ENCODE data around the gene ZBTB20.

DNA sequence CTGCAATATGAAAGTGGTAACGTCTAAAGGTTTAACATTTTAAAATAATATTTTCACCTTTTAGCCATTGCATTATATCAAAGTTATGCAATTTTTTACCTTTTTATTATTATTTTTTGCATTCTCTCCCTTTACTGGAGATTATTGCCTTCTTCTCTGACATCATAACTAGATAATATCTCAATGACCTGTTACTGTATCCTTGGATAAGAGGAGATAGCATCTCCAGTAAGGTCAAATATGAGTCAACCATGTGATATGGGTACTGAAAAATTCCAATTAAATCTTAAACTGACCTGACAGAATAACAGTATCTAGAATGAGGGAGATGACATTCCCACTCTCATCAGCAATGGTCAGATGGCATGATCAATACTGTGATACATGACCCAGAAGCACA lies 108.3 kb downstream of the ZBTB20 start:
- TF ChIP-seq EZH2 (IDR thresholded peaks at IDR 0.05; ENCODE audit: borderline replicate concordance, control insufficient read depth, low read depth, low read length) (no peak), POLR2AphosphoS5 (IDR thresholded peaks at IDR 0.05; ENCODE audit: low read length) (no peak), ESRRA (IDR thresholded peaks at IDR 0.05; ENCODE audit: low read length) (no peak), SP1 (IDR thresholded peaks at IDR 0.05; ENCODE audit: low read depth, low read length) (no peak), POLR2A (IDR thresholded peaks at IDR 0.05; ENCODE audit: low read depth, low read length) (no peak), HDAC2 (IDR thresholded peaks at IDR 0.05) (no peak), PAX5 (IDR thresholded peaks at IDR 0.05; ENCODE audit: borderline replicate concordance, low read depth, low read length) (no peak), ZNF24 (IDR thresholded peaks at IDR 0.05) (no peak)
- TF ChIP-seq, protein P1, sequence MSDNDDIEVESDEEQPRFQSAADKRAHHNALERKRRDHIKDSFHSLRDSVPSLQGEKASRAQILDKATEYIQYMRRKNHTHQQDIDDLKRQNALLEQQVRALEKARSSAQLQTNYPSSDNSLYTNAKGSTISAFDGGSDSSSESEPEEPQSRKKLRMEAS (IDR thresholded peaks at IDR 0.05; ENCODE audit: low read depth, low read length) = no peak
- TF ChIP-seq, protein P2, sequence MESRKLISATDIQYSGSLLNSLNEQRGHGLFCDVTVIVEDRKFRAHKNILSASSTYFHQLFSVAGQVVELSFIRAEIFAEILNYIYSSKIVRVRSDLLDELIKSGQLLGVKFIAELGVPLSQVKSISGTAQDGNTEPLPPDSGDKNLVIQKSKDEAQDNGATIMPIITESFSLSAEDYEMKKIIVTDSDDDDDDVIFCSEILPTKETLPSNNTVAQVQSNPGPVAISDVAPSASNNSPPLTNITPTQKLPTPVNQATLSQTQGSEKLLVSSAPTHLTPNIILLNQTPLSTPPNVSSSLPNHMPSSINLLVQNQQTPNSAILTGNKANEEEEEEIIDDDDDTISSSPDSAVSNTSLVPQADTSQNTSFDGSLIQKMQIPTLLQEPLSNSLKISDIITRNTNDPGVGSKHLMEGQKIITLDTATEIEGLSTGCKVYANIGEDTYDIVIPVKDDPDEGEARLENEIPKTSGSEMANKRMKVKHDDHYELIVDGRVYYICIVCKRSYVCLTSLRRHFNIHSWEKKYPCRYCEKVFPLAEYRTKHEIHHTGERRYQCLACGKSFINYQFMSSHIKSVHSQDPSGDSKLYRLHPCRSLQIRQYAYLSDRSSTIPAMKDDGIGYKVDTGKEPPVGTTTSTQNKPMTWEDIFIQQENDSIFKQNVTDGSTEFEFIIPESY (IDR thresholded peaks at IDR 0.05) = no peak
- TF ChIP-seq, protein P3, sequence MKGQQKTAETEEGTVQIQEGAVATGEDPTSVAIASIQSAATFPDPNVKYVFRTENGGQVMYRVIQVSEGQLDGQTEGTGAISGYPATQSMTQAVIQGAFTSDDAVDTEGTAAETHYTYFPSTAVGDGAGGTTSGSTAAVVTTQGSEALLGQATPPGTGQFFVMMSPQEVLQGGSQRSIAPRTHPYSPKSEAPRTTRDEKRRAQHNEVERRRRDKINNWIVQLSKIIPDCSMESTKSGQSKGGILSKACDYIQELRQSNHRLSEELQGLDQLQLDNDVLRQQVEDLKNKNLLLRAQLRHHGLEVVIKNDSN (IDR thresholded peaks at IDR 0.05; ENCODE audit: borderline replicate concordance, extremely low read length, insufficient read depth, low read depth, low read length) = no peak
- TF ChIP-seq, protein P4, sequence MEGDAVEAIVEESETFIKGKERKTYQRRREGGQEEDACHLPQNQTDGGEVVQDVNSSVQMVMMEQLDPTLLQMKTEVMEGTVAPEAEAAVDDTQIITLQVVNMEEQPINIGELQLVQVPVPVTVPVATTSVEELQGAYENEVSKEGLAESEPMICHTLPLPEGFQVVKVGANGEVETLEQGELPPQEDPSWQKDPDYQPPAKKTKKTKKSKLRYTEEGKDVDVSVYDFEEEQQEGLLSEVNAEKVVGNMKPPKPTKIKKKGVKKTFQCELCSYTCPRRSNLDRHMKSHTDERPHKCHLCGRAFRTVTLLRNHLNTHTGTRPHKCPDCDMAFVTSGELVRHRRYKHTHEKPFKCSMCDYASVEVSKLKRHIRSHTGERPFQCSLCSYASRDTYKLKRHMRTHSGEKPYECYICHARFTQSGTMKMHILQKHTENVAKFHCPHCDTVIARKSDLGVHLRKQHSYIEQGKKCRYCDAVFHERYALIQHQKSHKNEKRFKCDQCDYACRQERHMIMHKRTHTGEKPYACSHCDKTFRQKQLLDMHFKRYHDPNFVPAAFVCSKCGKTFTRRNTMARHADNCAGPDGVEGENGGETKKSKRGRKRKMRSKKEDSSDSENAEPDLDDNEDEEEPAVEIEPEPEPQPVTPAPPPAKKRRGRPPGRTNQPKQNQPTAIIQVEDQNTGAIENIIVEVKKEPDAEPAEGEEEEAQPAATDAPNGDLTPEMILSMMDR (IDR thresholded peaks at IDR 0.05 in 2 of 3, conservative IDR thresholded peaks at IDR 0.05 in 1 of 3; ENCODE audit: control insufficient read depth in 2 of 3, extremely low read depth in 1 of 3, insufficient read depth in 1 of 3, low read depth in 3 of 3, low read length in 3 of 3) = no peak
